Nephron (organoid): ENCODE measurements around the gene SFTA2.

Experiments used
- H3K27ac Mint-ChIP-seq, 3 experiments: 2 replicates each; pipeline ENCODE4 v1.8.0; 2020; ENCODE audit warnings: mixed read lengths in 3 of 3, mild to moderate bottlenecking in 2 of 3, moderate library complexity in 1 of 3
- H3K27me3 Mint-ChIP-seq: 2 replicates; pipeline ENCODE4 v1.8.0; 2021; ENCODE audit warnings: low read depth, mild to moderate bottlenecking, moderate library complexity, mixed read lengths
- H3K36me3 Mint-ChIP-seq: 2 replicates; pipeline ENCODE4 v1.8.0; 2020; ENCODE audit warnings: low read depth, mixed read lengths
- H3K4me1 Mint-ChIP-seq: 2 replicates; pipeline ENCODE4 v1.8.0; 2020; ENCODE audit warnings: mixed read lengths
- H3K4me3 Mint-ChIP-seq, 3 experiments: 2 replicates each; pipeline ENCODE4 v1.8.0; 2020; ENCODE audit warnings: mild to moderate bottlenecking in 3 of 3, mixed read lengths in 3 of 3, moderate library complexity in 2 of 3
- H3K9me3 Mint-ChIP-seq: 2 replicates; pipeline ENCODE4 v1.8.0; 2020; ENCODE audit warnings: mixed read lengths
- TF ChIP-seq, protein P1 (sequence below), 3 experiments: fragments of 200-600 bp; sonication (generic); IDR thresholded peaks; one replicate each; pipeline ENCODE4 v1.5.0; 2021; ENCODE audit warnings: antibody characterized with exemption in 3 of 3; ENCODE audit not compliant: unreplicated experiment in 3 of 3

Gene SFTA2

DNA sequence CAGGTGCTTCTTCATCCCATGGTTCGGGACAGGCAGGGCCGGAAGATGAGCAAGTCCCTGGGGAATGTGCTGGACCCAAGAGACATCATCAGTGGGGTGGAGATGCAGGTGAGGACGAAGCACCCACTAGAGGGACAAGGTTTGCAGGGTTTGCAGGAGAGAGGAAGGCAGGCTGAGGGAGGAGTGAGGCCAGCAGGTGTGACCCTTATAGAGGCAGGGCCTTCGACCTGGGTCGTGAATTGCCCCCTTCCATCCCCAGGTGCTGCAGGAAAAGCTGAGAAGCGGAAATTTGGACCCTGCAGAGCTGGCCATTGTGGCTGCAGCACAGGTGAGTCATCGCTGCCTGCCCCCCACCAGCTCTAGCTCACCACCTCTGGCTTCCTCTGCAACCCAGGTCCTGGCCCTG is 9.5 kb downstream of the SFTA2 start:
- H3K27ac Mint-ChIP-seq: peak overlapping the region in 1 of 3 experiments; percentile 51

GRCh38 chr6:30918670-30919069 is 13.3 kb downstream of the SFTA2 start:
- TF ChIP-seq, protein P1, sequence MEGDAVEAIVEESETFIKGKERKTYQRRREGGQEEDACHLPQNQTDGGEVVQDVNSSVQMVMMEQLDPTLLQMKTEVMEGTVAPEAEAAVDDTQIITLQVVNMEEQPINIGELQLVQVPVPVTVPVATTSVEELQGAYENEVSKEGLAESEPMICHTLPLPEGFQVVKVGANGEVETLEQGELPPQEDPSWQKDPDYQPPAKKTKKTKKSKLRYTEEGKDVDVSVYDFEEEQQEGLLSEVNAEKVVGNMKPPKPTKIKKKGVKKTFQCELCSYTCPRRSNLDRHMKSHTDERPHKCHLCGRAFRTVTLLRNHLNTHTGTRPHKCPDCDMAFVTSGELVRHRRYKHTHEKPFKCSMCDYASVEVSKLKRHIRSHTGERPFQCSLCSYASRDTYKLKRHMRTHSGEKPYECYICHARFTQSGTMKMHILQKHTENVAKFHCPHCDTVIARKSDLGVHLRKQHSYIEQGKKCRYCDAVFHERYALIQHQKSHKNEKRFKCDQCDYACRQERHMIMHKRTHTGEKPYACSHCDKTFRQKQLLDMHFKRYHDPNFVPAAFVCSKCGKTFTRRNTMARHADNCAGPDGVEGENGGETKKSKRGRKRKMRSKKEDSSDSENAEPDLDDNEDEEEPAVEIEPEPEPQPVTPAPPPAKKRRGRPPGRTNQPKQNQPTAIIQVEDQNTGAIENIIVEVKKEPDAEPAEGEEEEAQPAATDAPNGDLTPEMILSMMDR (IDR thresholded peaks at IDR 0.05; ENCODE audit: unreplicated experiment in 3 of 3): no peak
- Mint-ChIP-seq H3K4me1 (peaks cover 29% of the 10 kb centered on the region), H3K9me3 (no peaks in the 10 kb centered on the region), H3K27me3 (no peaks in the 10 kb centered on the region), H3K27ac (peak overlapping the region in 2 of 3 experiments; percentile 25 to 32), H3K4me3 (peak overlapping the region in 1 of 3 experiments; percentile 33), H3K36me3 (peaks cover 52% of the 10 kb centered on the region)

More for the DNA sequence above, 9.5 kb downstream of the SFTA2 start:
- H3K27me3 Mint-ChIP-seq: no peaks in the 10 kb centered on the region
- no peaks in the 10 kb centered on the region for H3K4me1 Mint-ChIP-seq
- TF ChIP-seq, protein P1 (IDR thresholded peaks at IDR 0.05; ENCODE audit: unreplicated experiment in 3 of 3): no peak
- no peaks in the 10 kb centered on the region for H3K9me3 Mint-ChIP-seq
- no peak overlapping the region for H3K4me3 Mint-ChIP-seq
- H3K36me3 Mint-ChIP-seq: peaks cover 52% of the 10 kb centered on the region

DNA sequence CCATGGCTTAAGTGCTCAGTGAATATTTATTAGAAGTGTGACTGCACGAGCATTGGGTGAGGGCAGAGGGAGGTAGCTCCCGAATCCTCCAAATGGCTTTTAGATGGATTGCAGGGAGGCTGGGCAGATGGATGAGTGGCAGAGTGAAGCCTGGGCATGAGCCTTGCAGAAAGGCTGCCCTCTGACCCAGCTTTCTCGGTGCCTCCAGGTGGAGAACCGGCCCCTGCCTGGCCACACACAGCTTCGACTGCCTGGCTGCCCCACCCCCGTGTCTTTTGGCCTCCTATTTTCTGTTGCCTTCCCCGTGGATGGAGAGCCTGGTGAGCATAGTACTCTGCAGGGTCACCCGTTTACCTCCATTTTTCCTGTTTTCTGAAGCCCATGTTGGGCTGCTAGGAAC is 14.5 kb downstream of the SFTA2 start:
- TF ChIP-seq, protein P1 (IDR thresholded peaks at IDR 0.05; ENCODE audit: unreplicated experiment in 3 of 3): no peak
- Mint-ChIP-seq H3K9me3 (no peaks in the 10 kb centered on the region), H3K27me3 (no peaks in the 10 kb centered on the region), H3K27ac (peak overlapping the region in 1 of 3 experiments; percentile 71), H3K4me1 (peaks cover 36% of the 10 kb centered on the region), H3K36me3 (peaks cover 46% of the 10 kb centered on the region), H3K4me3 (peak overlapping the region in 1 of 3 experiments; percentile 20)

DNA sequence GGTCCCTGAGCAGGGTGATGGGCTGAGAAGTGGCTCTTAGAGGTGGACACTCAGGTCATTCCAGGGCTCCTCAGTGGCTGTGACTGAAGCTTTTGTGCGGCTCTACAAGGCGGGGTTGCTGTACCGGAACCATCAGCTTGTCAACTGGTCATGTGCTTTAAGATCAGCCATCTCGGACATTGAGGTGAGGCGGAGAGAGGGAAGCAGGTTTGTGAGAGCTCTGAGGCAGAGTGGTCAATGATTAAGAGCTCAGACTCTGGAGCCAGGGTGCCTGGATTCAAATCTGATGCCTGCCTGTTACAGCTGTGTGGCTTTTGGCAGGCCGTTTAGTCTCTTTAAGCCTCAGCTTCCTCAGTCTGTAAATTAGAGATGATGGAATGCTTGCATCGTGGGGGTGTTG is 14.9 kb downstream of the SFTA2 start:
- TF ChIP-seq, protein P1 (IDR thresholded peaks at IDR 0.05; ENCODE audit: unreplicated experiment in 3 of 3): no peak

DNA sequence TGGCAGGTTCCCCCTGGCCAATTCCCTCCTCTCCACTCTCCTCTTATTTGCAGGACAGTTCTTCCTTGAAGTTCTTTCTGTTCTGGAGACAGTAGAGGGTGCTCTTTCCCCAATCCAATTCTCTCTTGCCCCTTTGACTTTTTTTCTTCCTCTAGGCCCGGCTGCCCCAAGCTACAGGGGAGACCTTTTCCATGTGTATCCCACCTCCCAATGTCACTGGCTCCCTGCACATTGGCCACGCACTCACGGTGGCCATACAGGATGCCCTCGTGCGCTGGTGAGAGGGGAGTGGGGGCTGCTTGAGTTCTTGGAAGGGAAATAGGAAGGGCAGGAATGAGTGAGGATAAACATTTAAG is 16.4 kb downstream of the SFTA2 start:
- H3K27ac Mint-ChIP-seq: peak overlapping the region; percentile 69 to 91 (median 80)
- peaks cover 40% of the 10 kb centered on the region for H3K4me1 Mint-ChIP-seq
- TF ChIP-seq, protein P1 (IDR thresholded peaks at IDR 0.05; ENCODE audit: unreplicated experiment in 3 of 3): peak; percentile 71 to 78 (median 74)
- no peaks in the 10 kb centered on the region for H3K27me3 Mint-ChIP-seq
- H3K9me3 Mint-ChIP-seq: no peaks in the 10 kb centered on the region
- peak overlapping the region; percentile 82 to 94 (median 88) for H3K4me3 Mint-ChIP-seq
- H3K36me3 Mint-ChIP-seq: peaks cover 56% of the 10 kb centered on the region

More for the DNA sequence above, 14.9 kb downstream of the SFTA2 start:
- peak overlapping the region in 1 of 3 experiments; percentile 16 for H3K4me3 Mint-ChIP-seq
- peaks cover 47% of the 10 kb centered on the region for H3K36me3 Mint-ChIP-seq
- H3K4me1 Mint-ChIP-seq: peaks cover 40% of the 10 kb centered on the region
- H3K9me3 Mint-ChIP-seq: no peaks in the 10 kb centered on the region
- H3K27me3 Mint-ChIP-seq: no peaks in the 10 kb centered on the region
- H3K27ac Mint-ChIP-seq: peak overlapping the region in 2 of 3 experiments; percentile 21 to 71

DNA sequence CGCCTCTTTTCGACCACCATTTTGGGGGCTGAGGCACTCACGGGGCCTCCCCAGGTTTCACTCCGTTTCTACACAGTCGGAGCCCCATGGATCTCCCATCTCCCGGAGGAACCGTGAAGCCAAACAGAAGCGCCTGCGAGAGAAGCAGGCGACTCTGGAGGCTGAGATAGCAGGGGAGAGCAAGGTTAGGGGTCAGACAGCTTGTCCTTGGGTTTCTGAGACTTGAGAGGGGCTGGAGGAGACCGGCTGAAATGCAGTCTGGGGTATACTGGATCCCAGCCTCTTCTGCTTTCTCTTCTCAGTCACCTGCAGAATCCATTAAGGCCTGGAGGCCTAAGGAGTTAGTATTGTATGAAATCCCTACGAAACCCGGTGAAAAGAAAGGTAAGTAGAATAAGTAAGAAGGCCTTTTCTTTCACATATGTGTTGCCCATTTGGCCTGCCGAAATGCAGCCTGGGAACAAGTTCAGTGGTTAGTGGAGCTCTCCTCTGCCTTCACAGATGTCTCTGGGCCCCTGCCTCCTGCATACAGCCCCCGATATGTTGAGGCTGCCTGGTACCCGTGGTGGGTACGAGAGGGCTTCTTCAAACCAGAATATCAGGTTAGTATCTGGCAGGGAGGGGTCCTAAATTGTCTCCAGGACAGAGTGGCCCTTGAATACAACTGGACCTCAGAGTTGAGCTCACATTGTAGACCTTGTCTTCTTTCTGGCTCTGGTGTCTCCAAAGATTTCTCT is 16.9 kb downstream of the SFTA2 start:
- Mint-ChIP-seq H3K4me1 (peaks cover 40% of the 10 kb centered on the region), H3K36me3 (peaks cover 55% of the 10 kb centered on the region), H3K27ac (peak overlapping the region; percentile 85 to 94 (median 91)), H3K4me3 (peak overlapping the region; percentile 82 to 94 (median 88)), H3K9me3 (no peaks in the 10 kb centered on the region), H3K27me3 (no peaks in the 10 kb centered on the region)
- TF ChIP-seq, protein P1 (IDR thresholded peaks at IDR 0.05; ENCODE audit: unreplicated experiment in 3 of 3): no peak
